SKM-1 treated with dmso at 0.1 percent for 144 hours (cell line): ENCODE measurements around the gene NPRL2.

Experiments
- DNase-seq: peaks from one replicate; lab custom pipeline; 2025; ENCODE audit not compliant: unreplicated experiment; lab: John Stamatoyannopoulos, UW

Gene NPRL2

DNA sequence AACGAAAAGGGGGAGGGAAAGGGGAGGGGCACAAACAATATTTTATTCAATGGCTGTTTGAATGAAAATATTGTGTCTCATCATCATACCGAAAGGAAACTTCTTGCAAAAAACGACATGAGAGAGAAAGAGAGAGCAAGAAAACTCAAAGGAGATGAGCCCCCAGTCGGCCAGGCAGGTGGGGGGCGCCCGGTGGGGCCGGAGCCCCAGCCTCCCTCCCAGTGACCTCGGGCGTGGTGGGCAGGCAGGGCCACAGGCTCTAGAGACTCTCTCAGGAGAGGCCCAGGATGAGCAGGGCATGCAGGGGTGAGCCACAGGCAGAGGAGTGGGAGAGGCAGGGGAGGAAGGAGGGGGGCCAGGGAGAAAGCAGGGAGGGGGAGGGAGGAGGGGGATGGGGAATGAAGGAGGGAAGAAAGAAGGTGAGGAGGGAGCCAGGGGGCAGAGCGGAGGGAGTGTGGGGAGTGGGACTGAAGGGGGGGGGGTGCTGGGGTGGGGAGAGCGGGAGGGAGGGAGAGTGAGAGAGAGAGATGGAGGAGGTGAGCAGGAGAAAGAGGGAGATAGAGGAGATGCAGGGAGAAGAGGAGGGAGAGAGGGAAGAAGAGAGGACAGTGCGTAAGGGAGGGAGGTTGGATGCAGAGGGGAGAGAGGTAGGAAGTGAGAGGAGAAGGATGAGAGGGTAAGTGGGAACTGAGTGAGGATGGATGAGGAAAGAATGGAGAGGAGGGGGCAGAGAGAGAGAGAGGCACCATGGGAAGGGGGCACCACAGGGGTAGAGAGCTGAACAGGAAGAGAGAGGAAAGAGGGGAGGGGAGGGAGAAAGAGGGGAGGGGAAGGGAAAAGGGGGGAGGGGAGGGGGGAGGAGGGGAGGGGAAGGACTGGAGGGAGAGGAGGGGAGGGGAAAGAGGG is 22.8 kb upstream of the NPRL2 start:
- no peak for DNase-seq

DNA sequence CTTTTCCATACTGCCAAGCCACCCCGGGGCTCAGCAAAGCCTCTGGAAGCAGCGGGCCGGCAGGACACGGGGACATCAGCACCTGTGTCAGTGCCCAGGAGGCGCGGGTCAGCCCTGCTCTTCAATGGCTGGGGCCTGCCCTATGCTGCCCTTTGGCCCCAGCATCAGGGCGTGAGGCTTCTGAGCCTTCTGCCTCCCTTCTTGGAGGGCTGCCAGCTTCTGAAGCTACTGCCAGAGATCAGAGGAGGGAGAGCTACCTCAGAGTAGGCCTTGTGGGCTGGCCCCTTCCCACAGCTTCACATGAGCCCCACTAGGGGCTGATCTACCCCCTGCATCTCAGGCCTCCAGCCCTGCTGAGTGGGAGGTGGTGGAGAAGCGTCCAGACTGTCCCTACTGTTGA is 21.8 kb upstream of the NPRL2 start:
- no peak for DNase-seq

DNA sequence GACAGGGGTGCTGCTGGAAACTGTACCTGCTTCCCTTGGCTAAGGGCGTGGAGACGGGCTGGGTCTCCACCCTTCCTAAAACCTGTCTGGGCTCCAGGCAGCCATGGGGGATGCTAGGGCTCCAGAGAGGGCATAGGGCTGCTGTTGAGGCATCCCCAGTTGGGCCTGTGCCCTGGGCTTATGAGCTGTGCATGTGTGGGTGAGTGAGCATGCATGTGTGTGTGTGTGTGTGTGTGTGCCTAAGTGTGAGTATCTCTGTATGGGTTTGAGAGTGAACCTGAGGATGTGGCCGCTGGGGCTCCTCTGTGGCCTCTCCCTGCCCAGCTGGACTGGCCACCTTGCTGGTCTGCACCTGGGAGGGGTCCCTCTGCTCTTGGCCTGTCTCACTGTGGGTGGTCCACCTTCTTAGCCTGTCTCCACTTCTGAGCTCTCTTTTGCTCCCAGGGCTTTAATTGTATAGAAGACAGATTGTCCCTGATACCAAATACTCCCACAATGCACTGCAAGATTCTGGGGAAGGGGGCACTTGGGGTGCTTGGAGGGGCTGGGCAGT is 20.6 kb upstream of the NPRL2 start:
- DNase-seq, result no peak

DNA sequence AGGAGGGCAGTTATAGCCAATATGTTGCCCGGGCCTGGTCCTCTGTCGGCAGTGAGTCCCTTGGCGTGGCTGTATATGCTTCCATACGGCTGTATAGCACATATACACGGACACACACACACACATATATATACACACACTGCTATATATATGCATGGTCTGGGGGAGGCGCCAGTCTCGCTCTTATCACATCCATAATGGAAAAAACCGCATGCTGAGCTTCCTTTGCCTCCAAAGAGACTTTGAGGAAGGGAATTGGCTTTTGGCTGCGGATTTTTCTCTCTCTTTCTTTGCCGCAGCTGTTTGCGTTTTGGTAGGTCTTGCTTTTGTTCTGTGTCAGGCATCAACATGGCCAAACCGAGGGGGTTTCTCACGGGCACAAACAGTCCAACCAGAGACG is 20.0 kb upstream of the NPRL2 start:
- DNase-seq, result no peak

DNA sequence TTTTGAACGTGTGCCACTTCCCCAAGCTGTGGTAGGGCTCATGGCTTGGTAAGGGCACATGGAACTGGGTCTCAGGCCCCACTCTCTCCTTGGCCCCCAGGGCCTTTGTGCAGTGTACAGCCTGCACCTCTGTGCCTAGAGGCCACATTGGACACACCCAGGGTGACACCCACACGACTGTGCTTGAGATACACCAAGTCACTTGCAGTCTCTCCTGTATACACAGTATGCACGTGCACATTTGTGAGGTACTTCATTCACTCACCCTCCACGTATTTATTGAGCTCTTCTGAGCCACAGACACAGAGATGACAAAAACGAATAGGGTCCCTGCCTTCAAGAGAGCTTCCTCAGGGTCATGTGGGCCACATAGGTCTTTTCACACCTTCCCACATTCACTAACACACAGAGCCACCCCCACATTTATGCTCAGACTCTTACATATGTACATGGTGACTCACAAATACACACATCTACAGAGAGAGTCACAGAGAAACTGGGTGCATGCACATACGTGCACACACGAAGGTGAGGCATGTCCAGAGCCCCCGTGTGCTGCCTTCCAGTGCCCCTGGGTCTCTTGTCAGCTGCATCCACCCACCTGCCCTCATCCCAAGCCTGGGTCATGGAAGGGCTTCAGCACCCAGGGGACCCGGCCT is 18.6 kb upstream of the NPRL2 start:
- no peak for DNase-seq

DNA sequence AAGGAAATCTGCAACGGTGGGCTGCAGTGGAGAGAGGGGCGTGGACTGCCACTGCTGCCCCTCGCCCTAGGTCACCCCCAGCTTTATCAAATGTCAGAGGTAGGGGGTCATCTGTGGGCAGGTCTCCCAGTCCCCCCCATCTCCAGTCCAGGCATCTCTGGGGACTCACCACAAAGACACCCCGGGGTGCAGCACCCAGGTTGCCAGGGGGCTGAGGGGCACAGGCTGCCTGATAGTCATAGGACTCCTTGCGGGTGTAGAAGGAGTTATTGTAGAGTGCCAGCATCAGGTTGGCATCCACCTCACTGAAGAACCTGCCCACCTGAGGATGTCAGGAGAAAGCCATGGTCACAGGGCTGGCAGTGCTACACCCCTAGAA is 15.3 kb upstream of the NPRL2 start:
- DNase-seq, result no peak

DNA sequence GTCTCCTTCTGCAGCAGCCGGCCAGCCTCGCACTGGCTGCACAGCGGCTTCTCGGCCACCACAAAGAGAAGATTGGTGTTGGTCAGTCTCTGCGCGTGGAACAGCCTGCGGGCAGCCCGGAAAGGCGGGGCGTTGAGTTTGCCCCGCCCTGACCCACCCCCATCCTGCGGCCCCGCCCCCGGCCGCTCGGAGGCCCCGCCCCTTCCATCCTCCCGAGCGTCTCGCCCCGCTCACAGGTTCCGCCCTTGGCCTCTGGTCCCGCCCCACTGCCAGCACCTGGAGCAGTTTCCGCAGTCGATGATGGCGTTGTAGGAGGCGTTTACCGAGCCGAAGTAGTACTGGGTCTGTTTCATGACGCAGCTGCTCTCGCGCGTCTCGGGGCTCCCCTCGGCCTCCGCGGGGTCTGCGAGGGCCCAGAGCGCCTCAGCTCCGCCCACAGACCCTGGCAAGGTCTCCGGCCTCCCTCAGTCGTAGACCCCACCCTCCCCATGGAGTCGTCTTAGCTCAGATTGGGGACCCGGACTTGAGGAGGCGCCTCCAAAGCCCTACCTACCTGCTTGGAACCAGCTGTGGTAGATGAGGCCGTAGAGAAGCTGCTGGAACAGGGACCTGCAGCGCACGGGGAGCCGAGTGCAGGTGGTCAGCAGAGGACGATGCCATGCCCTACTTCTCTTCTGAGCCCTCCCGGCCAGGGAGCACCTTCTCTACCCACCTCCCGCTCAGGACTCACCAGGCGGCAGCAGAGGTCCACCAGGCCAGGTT is 14.7 kb upstream of the NPRL2 start:
- DNase-seq, result peak; percentile 59

DNA sequence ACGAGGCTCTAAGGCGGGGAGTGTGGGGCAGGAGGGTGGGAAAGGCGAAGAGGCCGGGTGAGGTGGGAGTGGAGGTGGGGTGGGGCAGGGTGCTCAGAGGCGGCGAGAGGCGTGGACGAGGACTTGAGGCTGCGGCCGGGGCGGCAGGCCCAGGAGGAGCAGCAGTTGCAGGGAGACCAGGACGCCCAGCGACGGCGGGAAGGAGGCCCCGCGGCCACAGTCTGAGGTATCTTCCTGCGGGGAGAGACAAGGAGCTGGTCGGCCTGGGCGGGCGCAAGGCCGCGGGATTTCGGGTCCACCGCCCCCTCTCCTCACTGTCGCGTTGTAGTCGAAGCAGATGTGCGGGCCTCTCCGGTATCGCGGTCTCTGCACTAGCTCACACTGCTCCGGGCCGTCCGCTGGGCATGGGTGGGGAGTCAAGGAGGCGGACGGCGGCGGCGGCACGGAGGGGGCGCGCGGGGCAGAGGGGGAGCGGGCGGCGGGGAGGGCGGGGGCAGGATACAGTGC is 14.1 kb upstream of the NPRL2 start:
- no peak for DNase-seq

DNA sequence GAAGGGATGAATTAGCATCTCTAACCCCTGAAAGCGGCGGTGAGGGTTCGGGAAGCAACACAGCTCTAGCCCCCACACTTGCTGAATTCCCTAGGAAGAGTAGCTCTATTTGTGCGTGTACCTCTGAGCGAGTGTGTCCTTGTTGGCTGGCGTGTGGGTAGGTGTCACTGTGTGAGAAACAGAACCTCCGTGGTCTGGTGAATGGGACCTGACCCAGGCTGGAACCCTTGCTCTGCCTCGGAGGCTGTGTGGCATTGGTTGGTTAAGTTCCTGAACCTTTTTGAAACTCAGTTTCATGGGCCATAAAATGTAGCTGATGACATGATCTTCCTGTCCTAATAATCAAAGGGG is 9.2 kb upstream of the NPRL2 start:
- DNase-seq, result no peak

DNA sequence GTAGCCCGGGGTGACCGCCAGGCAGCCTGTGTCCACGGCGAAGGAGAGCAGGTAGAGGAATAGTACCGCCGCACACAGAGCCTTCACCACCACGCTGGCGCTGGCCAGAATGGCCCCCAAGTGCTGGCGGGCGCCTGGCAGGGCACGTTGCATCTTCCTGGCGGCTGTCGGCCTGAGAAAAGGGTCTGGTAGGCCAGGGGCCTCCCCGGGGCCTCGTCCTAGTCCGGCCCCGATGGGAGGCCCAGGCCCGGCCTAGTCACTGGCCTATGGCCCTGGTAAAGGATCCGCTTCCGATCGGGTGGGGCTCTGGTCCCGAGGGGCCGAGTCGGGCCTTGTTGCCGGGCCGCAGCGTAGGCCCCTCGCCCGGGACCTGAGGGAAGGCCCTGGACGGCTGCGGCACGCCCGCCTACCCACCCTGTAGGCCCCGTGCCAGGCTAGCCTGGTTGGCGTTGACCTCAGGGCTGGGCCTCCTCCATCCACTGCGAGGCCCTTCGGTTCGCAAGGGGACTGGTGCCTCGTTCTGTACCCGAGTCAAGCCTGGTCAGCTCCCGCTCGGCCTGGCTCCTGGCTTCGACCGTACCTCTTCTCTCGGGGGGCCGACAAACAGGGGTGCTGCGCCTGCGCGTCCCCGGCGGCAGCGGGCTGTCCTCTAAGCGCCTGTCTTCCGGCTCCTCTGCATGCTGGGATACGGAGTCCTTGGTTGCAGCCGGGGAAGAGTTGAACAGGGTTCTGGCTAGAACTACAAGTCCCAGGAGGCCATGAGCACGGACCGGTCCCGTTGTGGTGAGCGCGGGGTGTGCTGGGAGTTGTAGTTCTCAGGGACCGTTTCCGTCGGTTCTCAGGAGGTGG is 8.6 kb upstream of the NPRL2 start, which contains the start of gene TMEM115:
TSS of gene TMEM115 (minus strand) at position 611 of the 849 bp plus-strand sequence. CDS start at position 153, 458 bp downstream.
- DNase-seq, result peak; percentile 98

DNA sequence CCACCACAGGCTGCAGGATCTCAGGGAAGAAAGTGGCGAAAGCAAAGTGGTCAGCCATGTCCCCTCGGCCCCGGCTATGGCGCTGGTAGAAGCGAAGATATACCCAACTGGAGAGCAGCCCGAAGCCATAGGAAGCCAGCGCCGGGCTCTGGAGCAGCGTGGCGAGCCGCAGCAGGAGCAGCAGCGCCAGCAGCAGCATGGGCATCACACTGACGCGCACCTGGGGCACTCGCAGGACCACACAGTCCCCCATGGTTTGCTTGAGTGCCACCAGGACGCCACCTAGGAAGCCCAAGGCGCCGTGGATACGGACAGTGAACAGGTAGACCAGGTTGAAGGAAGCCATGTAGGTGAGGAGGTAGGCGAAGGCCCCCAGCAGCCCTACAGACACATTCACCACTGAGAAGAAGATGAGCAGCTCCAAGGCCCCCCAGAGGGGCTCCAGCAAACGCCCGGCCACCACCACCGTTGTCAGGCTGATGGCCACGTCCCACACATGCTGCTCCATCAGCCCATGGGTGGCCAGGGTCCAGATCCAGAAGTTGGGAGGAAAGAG is 7.9 kb upstream of the NPRL2 start:
- DNase-seq, result no peak

DNA sequence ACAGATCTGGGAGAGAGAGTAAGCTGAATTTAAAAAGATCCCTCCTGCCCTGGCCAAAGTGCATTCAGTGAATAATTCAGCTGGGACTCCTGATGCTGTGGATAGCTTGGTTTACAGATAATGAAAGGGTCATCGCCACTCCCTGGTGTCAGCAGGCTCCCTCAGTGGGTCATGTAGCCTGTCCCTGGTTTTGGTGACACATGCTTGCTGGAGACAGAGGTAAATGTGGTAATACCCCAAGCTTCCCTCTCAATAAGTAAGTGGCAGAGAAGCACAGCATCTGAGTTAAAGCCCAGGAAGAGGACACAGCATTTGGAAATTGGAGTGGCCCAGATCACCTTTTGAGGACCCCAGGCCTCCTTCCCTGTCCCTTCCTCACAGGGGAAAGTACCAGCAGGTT is 6.9 kb upstream of the NPRL2 start:
- no peak for DNase-seq

DNA sequence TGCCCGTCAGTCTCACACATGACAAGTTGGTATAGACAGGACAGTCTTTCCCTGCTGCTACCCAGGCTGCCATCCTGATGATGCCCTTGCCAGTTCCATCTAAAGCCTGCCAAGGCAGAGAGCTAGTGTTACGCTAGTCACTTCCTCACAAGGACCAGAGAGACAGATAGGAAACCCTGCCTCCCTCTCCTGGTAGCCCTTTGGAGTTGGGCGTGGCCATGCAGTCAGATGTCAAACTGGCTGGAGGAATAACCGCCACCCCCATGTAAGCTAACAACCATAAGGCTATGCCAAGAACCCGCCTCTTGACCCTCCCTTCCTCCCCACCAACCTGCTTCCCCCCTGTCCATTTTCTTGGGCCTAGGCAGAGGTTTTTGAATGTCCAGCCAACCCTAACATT is 6.0 kb upstream of the NPRL2 start:
- DNase-seq, result no peak

DNA sequence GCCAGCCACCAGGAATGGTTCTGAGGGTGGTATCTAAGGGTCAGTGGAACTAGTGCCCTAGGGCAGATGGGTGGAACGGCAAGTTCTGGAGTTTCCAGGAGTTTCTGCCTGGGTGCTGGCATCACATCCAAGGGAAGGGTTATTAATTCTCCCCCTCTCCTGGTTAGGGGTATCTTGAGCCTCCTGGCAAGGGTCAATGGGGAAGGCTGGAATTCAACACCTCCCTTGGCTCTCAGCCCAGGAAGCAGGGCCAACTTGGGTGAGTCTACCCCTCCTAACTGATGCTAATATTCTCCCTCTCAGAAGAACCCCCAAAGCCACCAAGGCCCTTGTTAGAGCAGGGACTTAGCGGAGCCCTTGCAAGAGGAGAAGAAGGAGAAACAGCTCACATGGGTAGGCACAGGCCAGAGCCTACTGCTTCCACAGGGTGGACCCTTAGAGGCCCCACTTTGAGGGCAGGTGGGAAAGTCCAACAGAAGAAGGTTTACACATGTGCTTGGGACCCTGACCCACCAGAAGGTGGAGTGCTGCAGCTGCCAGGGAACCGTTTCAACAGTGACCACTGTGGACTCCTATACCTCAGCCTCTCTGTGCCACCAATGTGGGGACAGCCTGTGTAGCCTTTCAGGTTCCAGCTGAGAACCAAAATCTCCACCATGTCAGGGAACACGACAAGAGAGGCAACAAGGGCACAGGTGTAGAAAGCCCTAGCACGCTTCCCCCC is 5.4 kb upstream of the NPRL2 start:
- DNase-seq, result no peak

DNA sequence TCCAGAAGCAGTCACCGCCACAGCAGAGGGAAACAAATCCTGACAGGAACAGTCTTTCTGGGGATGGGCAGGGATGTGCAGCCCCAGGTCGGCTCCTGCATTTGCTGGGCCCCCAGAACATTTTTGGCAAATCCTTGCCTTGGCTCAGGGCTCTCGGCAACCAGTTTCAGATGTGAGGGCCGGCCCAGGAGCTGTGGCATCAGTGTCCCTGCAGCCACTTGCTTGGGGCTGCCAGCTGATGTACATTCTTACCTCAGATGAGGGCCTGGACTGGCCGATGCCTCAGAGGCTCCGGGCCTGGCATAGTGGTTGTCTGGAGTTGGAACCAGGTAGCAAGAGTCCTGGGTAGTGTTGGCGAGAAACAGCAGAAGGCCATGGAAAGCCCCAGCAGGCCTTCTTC is 4.3 kb upstream of the NPRL2 start:
- no peak for DNase-seq

DNA sequence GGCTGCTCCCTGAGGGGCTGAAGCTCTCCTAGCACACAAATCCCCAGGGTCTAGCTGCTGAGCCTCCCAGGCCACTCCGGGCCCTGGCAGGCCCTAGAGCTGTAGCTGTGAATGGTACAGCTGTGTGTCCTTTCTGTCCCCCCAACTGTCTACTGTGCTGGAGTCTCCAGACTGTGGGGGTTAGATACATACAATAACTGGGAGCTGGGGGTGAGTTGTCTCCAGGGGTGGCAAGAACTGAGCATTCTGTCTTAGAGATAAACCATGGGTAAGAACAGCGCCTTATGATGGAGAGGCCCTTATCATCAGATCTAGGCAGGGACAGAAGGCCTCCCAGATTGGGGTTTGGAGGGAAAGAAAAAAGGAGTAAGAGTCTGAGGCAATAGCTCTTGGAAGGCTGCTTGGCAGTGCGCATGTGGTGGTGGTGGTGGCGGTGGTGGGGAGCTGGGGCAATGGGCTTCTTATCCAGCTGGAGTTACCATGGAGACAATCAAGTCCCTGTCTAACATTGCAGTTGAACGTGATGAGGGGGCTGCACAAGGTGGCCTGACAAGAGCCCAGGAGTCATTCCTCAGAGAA is 3.7 kb upstream of the NPRL2 start:
- no peak for DNase-seq

DNA sequence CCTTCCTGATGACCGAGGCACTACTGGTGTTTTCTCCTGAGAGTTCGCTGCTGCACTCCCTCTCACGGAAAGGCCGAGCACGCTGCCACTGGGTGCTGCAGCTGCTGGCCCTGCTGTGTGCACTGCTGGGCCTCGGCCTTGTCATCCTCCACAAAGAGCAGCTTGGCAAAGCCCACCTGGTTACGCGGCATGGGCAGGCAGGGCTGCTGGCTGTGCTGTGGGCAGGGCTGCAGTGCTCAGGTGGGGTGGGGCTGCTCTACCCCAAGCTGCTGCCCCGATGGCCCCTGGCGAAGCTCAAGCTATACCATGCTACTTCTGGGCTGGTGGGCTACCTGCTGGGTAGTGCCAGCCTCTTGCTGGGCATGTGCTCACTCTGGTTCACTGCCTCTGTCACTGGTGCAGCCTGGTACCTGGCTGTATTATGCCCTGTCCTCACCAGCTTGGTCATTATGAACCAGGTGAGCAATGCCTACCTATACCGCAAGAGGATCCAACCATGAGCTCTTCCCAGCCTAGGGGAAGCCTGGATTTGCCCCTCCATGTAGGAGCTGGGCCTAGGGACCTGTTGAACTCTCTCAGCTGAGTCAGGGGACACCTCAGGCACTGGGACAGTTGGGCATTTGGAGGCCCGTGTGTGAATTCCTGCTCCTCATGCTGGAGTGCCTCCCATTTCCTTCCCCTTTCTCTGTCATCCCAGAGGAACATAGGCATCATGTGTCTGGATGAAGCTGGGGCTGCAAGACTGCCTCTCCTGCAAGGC is 2.9 kb upstream of the NPRL2 start:
- DNase-seq, result no peak

DNA sequence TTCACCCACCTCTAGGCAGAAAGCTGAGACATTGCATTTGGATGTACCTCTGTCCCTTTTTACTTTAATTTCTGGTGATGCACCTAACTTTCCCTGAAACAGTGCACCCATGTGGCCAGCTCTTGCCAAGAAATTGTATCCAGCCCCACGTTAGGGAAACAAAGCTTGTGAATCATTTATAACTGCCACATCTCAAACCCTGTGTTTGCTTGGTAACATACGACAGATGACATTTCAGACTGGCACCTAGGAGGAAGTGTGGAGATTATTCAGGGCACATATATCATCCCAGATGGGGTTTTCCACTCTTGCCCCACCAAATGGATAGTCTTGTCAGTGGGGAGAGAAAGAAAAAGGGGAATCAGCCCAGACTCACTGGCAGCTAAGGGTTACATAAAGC is 2.2 kb upstream of the NPRL2 start:
- no peak for DNase-seq
